GM19468 (cell line): ENCODE results near the gene DAW1.
"Not testable (repeated sequence)": the region's sequence is repeated elsewhere in the genome, so short reads cannot be mapped to it uniquely, and the experiment has no call there.

Experiments
- ATAC-seq: cut with Tn5 transposase; IDR thresholded peaks from one replicate; pipeline ENCODE4 v1.9.1; 2021; ENCODE audit warnings: mild to moderate bottlenecking, moderate library complexity, moderate number of reproducible peaks; ENCODE audit not compliant: unreplicated experiment; ENCODE audit errors: extremely low read depth

Gene DAW1

DNA sequence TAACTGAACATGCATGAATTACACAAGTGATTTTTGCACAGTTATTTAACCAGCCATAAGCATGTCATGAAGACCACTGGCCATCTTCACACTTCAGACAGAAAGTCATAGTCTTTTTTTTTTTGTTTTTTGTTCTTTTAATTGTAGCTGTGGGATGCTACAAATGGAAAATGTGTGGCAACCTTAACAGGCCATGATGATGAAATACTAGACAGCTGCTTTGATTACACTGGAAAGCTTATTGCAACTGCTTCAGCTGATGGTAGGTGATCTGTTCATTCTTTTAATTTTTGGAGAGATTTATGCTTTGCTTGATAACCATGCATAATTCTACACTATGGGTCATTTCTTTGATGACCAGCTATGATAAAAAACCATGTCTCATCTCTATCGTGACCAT lies 35.6 kb downstream of the DAW1 start:
- ATAC-seq: no peak

DNA sequence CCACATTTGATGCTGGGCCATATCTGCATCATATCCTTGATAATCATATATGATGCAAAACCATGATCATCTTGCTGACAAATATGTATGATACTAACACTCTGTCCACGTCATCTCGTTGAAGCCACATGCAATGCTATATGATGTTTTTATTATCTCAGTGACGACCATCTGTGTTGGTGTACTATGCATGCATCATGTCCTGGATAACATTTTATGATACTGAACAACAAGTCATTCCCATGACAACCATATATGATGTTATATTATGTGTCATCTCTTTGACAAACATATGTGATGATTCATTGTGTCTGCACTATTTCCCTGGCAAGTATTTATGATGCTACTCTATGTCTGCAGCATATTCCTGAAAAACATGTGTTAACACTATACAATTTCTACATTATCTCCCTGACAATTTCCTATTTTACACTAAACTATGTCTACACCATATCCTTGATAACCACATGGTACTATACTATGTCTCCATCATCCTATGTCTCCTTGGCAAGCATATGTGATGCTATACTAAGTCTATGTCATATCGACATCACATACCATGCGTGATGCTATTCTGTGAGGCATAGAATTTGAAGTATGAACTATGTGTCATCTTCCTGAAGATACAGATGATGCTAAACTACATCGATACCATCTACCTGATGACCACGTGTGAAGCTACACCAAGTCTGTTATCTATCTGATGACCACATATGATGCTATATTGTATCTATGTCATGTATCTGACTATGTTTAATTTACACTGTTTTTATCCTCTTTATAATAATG lies 37.0 kb downstream of the DAW1 start:
- ATAC-seq: no peak

GRCh38 chr2:227914362-227914761 lies 42.9 kb downstream of the DAW1 start:
- no peak for ATAC-seq

DNA sequence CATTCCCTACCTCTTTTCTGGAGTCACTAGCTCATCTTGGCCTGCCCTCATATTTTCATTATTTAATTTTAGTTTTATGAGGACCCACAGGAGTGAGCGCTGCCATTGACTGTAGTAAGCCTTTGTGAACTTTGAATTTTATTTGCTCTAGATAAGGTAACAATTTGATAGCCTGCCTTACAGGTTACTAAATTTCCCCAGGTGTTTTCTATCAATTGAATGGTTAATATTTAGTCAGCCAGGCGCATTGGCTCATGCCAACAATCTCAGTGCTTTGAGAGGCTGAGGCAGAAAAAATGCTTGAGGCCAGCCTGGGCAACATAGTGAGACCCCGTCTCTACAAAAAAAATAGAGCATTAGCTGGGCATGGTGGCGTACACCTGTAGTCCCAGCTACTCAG lies 50.2 kb downstream of the DAW1 start:
- no peak for ATAC-seq

DNA sequence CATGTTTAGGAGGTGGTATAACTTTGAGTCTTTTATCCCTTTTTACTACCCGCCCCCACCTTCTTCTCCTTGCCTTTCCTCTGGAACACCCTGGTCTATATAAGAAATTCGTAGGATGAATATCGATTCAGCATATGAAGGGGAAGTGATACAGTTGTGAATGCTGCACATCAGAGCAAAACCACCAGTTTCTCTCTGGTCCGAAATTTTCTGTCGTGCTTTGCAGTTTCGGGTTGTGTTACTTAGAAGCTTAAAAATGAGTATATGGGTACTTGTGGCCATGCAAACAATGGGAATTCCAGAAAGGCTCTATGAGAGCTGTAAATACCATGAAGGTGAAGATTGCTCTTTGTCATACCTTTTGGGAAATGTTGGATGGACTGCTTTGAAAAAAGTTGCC lies 60.6 kb downstream of the DAW1 start:
- no peak for ATAC-seq

DNA sequence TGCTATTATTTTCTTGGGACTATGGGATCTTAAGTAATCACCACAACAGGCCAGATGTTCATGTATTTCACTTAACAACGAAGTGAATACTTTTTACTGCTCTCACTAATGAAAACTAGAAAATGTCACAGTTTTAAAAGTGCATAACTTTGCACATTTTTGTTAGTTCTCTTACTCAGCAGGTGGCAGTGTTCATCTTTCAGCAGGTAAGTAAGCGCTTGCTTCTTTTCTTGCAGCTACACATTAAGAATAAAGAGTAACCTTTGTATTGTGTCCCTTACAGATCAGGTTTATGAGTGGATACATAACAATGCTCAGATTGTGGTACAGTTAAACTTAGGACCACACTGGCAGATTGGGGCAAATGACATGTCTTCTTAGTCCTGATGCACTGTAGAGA lies 61.0 kb downstream of the DAW1 start:
- no peak for ATAC-seq

DNA sequence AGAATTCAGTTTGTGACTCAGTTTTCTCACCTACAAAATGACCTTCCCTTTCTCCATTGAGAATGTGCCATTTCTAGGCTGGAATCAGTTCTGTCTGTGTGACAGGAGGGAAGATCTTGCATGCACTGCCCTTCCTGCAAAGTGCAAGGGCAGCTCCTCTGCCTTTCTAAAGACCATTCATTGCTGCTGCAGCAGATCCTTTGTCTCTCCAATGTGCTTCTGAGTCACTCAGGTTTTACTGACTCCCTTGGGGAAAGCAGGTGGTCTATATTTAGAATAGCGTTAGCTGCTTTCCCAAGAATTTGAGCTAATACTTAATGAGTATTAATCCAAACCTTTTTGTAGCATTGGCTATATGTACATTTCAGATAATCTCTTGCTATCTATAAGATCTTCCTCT lies 62.5 kb downstream of the DAW1 start:
- no peak for ATAC-seq

GRCh38 chr2:227936249-227936648 lies 64.8 kb downstream of the DAW1 start:
- not testable (repeated sequence) for ATAC-seq

- no peak for ATAC-seq
Observed at GRCh38 chr2:227939271-227940027, 68.0 kb downstream of the DAW1 start.

GRCh38 chr2:227942021-227942420 lies 70.6 kb downstream of the DAW1 start:
- no peak for ATAC-seq

DNA sequence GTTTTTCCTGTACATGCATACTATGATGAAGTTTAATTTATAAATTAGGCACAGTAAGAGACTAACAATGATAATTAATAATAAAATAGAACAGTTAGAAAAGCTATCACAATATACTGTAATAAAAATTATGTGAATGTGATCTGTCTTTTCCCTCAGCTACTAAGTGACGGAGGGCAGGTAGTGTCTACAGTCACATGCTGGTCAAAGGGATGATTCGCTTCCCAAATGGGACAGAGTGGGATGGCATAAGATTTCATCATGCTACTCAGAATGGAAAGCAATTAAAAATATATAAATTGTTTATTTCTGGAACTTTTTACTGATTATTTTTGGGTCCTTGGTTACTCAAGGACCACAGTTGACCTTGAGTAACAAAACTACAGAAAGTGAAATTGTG lies 71.5 kb downstream of the DAW1 start:
- no peak for ATAC-seq

- ATAC-seq: no peak
Observed at GRCh38 chr2:227960317-227960716, 88.9 kb downstream of the DAW1 start.

DNA sequence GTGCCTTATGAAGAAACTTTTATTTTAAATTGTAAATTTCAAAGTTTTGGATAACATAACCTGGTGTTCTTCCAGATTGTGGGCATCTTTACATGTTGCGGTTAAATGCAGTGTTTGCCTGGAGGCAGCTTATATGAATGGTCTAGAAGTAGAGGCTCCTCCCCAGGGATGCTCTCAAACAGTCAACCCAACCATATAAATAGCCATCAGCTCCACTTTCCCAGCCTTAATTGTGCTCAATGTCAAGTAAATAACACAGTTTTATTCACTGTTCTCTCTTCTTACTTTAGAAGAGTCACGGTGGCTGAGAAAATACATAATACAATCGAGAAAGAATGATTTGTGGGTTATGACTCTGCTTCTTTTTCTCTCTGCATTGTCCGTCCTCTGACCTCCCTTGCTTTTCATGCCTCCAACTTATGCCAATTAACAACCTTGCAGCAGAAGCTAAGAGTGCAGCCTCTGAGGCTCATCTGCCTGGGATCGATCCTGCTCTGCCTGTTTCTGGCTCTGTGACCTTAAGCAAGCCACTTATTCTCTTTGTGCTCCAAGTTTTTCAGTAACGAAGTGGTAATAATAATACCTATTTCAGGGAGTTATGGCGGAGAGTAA lies 100.3 kb downstream of the DAW1 start:
- no peak for ATAC-seq

GRCh38 chr2:227973241-227973640 lies 101.8 kb downstream of the DAW1 start:
- ATAC-seq: no peak
